Dermis lymphatic vessel endothelial cell (primary cell): Measurements from ENCODE around the gene SMCP. TPM values are rescaled to one million over a fixed set of nuclear protein-coding genes. Genes with fewer than 3 reads are reported as not detected.

Experiments
- total RNA-seq: library from RNA; depleted of rRNA; stranded (reverse); fragments of >200 nt; gene quantifications from 2 replicates; pipeline ENCODE4 v1.2.1, GENCODE V29; 2014

SMCP gene, protein sequence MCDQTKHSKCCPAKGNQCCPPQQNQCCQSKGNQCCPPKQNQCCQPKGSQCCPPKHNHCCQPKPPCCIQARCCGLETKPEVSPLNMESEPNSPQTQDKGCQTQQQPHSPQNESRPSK
- not detected in 2 replicates for total RNA-seq

DNA sequence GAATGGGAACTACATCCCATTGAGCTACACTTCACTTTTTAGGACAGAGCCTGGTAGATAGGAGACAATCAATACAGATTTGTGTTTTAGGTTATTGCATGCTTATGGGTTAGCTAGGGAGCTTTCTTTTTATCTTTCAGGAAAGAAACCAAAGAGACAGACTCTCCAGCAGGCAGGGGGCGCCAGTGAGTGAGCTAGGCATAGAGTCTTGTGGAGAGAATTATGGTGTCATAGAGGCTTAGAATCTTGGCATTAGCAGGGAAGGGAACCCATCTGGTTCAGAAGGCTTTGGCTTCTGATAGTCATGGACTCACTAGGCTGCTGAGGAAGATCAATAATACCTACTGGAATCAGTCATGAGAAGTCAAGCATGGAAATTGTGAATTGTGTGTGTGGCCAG lies at the start of gene SMCP:
Gene SMCP (plus strand): TSS at position 281 of the 400 bp plus-strand sequence. CDS start 6,101 bp downstream, outside the sequence.

DNA sequence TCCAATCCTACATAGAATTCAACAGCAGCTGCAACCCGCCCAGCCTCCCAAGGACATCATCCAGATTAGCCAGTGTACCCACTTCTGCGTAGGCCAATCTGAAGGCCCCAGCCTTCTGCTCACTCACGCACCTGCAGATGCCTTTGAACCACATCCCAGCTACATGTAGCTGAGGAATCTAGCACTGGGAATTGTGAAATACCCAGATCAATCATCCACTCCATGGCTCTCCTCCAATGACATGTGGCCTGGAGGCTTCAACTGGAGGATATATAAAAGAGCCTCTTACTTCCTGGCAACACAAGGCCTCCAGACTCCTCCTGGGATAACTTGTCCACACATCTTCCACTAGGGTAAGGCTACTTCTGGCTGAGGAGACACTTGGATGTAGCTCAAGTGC lies 35.6 kb upstream of the SMCP start, which contains the start of gene LCE6A:
Gene LCE6A (plus strand): TSS at position 301 of the 400 bp plus-strand sequence. CDS start 665 bp downstream, outside the sequence.

DNA sequence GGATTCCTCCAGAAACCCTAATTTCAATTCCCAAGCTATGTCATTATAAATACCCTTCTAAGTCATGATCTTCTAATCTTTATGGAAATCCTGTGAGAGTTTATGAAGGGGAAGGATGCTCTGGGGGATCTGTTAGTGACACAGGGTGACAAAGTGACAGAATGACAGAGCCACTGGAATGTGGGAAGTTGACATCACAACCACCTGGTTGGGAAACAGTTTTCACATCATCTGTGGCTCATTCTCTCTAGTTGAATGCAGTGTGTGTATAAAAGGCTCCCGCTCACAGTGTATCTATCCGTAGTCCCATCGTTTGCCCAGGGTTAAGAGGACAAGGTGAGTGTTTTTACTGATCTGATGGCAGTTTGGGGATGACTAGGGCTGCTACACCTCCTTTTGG lies 18.4 kb upstream of the SMCP start, which contains the start of gene LCE7A:
Gene LCE7A (plus strand): TSS at position 301 of the 400 bp plus-strand sequence. CDS start 702 bp downstream, outside the sequence.

DNA sequence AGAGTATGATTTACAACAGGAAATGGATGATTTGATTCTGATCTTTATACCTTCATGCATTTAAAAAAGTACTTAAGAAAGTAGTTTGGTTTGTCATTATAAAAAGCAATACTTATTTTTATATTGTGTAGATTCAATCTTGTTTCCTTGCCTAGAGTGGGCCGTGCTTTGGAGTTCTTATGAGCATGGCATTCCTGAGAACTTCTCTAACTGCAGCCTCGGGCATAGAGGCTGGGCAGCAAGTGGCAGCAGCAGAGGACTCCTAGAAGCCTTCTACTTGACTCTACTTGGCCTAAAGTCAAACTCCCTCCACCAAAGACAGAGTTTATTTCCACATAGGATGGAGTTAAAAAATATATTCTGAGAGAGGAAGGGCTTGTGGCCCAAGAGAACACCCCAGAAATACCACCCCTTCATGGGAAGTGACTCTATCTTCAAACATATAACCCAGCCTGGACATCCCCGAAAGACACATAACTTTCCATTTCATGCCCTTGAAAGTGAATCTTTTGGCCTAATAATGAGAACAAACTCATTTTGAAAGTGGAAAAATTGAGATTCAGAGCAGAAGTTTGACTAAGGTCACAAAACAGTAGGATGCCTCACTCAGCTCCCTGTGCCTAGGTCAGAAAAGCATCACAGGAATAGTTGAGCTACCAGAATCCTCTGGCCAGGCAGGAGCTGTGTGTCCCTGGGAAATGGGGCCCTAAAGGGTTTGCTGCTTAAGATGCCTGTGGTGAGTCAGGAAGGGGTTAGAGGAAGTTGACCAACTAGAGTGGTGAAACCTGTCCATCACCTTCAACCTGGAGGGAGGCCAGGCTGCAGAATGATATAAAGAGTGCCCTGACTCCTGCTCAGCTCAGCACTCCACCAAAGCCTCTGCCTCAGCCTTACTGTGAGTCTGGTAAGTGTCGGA lies 29.8 kb downstream of the SMCP start, which contains the start of gene IVL:
Gene IVL (plus strand): TSS at position 861 of the 916 bp plus-strand sequence. CDS start 1,252 bp downstream, outside the sequence.

Other genes with a start within 250 kb of the SMCP start
- not detected in 2 replicates for gene LCE2D, start 214.9 kb upstream of the SMCP start, total RNA-seq
- not detected in 2 replicates for gene LCE2C, start 203.0 kb upstream of the SMCP start, total RNA-seq
- gene LCE2B, start 192.2 kb upstream of the SMCP start, total RNA-seq = not detected in 2 replicates
- gene LCE2A, start 180.0 kb upstream of the SMCP start, total RNA-seq = not detected in 2 replicates
- gene LCE4A, start 170.2 kb upstream of the SMCP start, total RNA-seq = not detected in 2 replicates
- not detected in 2 replicates for gene KPRP, start 120.3 kb upstream of the SMCP start, total RNA-seq
- gene LCE1F, start 103.2 kb upstream of the SMCP start, total RNA-seq = not detected in 2 replicates
- not detected in 2 replicates for gene LCE1E, start 92.1 kb upstream of the SMCP start, total RNA-seq
- gene LCE1D, start 81.6 kb upstream of the SMCP start, total RNA-seq = not detected in 2 replicates
- not detected in 2 replicates for gene LCE1C, start 71.7 kb upstream of the SMCP start, total RNA-seq
- not detected in 2 replicates for gene LCE1B, start 66.4 kb upstream of the SMCP start, total RNA-seq
- not detected in 2 replicates for gene LCE1A, start 50.8 kb upstream of the SMCP start, total RNA-seq
- not detected in 2 replicates for gene LCE6A, start 35.5 kb upstream of the SMCP start, total RNA-seq
- gene LCE7A, start 18.3 kb upstream of the SMCP start, total RNA-seq = not detected in 2 replicates
- not detected in 2 replicates for gene IVL, start 30.2 kb downstream of the SMCP start, total RNA-seq
- not detected in 2 replicates for gene SPRR5, start 68.9 kb downstream of the SMCP start, total RNA-seq
- gene SPRR4, start 92.3 kb downstream of the SMCP start, total RNA-seq = not detected in 2 replicates
- not detected in 2 replicates for gene SPRR1A, start 105.8 kb downstream of the SMCP start, total RNA-seq
- not detected in 2 replicates for gene SPRR3, start 123.4 kb downstream of the SMCP start, total RNA-seq
- not detected in 2 replicates for gene SPRR1B, start 152.9 kb downstream of the SMCP start, total RNA-seq
- gene SPRR2D, start 162.8 kb downstream of the SMCP start, total RNA-seq = not detected in 2 replicates
- not detected in 2 replicates for gene SPRR2A, start 179.2 kb downstream of the SMCP start, total RNA-seq
- gene SPRR2B, start 193.3 kb downstream of the SMCP start, total RNA-seq = not detected in 2 replicates
- gene SPRR2E, start 216.2 kb downstream of the SMCP start, total RNA-seq = not detected in 2 replicates
- gene SPRR2F, start 235.2 kb downstream of the SMCP start, total RNA-seq = not detected in 2 replicates